ENCODE data around the gene ST8SIA4.

DNA sequence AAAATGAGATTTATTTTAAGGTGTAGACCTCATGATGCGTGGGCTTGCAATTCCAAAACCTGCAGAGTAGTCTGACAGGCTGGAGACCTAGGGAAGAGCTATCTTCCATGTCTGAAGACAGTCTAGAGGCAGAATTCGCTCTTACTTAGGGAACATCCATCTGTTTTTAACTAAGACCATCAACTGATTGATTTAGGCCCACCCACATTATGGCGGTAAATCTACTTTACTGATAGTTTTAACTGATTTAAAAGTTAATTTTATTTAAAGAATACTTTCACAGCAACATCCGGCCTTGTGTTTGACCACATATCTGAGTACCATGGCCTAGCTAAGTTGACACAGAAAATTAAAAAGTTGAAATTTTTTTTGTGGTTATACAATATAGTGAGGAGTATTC lies 6.0 kb upstream of the ST8SIA4 start:
- TF ChIP-seq, protein P1, sequence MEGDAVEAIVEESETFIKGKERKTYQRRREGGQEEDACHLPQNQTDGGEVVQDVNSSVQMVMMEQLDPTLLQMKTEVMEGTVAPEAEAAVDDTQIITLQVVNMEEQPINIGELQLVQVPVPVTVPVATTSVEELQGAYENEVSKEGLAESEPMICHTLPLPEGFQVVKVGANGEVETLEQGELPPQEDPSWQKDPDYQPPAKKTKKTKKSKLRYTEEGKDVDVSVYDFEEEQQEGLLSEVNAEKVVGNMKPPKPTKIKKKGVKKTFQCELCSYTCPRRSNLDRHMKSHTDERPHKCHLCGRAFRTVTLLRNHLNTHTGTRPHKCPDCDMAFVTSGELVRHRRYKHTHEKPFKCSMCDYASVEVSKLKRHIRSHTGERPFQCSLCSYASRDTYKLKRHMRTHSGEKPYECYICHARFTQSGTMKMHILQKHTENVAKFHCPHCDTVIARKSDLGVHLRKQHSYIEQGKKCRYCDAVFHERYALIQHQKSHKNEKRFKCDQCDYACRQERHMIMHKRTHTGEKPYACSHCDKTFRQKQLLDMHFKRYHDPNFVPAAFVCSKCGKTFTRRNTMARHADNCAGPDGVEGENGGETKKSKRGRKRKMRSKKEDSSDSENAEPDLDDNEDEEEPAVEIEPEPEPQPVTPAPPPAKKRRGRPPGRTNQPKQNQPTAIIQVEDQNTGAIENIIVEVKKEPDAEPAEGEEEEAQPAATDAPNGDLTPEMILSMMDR (IDR thresholded peaks at IDR 0.05; ENCODE audit: low read length), result no peak
- TF ChIP-seq EZH2phosphoT487 (IDR thresholded peaks at IDR 0.05; ENCODE audit: low read length) (no peak), EZH2 (optimal IDR thresholded peaks at IDR 0.05; ENCODE audit: low read depth, low read length) (no peak)
